Measurements from ENCODE around the gene KANSL1.

KANSL1 gene

GRCh38 chr17:46167826-46168569, 25.2 kb downstream of the KANSL1 start:
- DNase-seq = no peak

GRCh38 chr17:46167267-46167666, 26.0 kb downstream of the KANSL1 start:
- no peak for DNase-seq

GRCh38 chr17:46166692-46167249, 26.5 kb downstream of the KANSL1 start:
- no peak for DNase-seq

GRCh38 chr17:46163929-46164594, 29.2 kb downstream of the KANSL1 start:
- no peak for DNase-seq

- no peak for DNase-seq
Observed at GRCh38 chr17:46163316-46163715, 29.9 kb downstream of the KANSL1 start.

GRCh38 chr17:46162866-46163265, 30.4 kb downstream of the KANSL1 start:
- no peak for DNase-seq

- DNase-seq = no peak
Observed at GRCh38 chr17:46160169-46160568, 33.1 kb downstream of the KANSL1 start.

GRCh38 chr17:46159686-46160085, 33.5 kb downstream of the KANSL1 start:
- no peak for DNase-seq

GRCh38 chr17:46158323-46159296, 34.6 kb downstream of the KANSL1 start:
- no peak for DNase-seq

GRCh38 chr17:46157443-46158062, 35.7 kb downstream of the KANSL1 start:
- no peak for DNase-seq

GRCh38 chr17:46154151-46154816, 38.9 kb downstream of the KANSL1 start:
- no peak for DNase-seq

- no peak for DNase-seq
Observed at GRCh38 chr17:46152423-46152822, 40.8 kb downstream of the KANSL1 start.

- no peak for DNase-seq
Observed at GRCh38 chr17:46151762-46152161, 41.5 kb downstream of the KANSL1 start.

GRCh38 chr17:46150216-46150963, 42.8 kb downstream of the KANSL1 start:
- no peak for DNase-seq

GRCh38 chr17:46148247-46148646, 45.0 kb downstream of the KANSL1 start:
- no peak for DNase-seq

GRCh38 chr17:46147296-46147695, 45.9 kb downstream of the KANSL1 start:
- no peak for DNase-seq

GRCh38 chr17:46144246-46144645, 49.0 kb downstream of the KANSL1 start:
- DNase-seq = no peak

- DNase-seq = no peak
Observed at GRCh38 chr17:46143827-46144236, 49.4 kb downstream of the KANSL1 start.

- DNase-seq = no peak
Observed at GRCh38 chr17:46141645-46142044, 51.6 kb downstream of the KANSL1 start.

- no peak for DNase-seq
Observed at GRCh38 chr17:46140645-46141197, 52.5 kb downstream of the KANSL1 start.

Measured in effector CD8-positive, alpha-beta T cell (primary cell).